WTC11 (cell line): Measurements from ENCODE around the gene AGAP1.

Experiments
- CREB1 ChIP-seq: sonication (generic); formaldehyde crosslinking; IDR thresholded peaks from 2 replicates; pipeline ENCODE4 v1.8.0; 2023; ENCODE audit warnings: mild to moderate bottlenecking, missing genetic modification reagents
- ESRRA ChIP-seq: sonication (generic); formaldehyde crosslinking; IDR thresholded peaks from 2 replicates; pipeline ENCODE4 v1.8.1; 2022; ENCODE audit warnings: mild to moderate bottlenecking, missing genetic modification reagents, borderline replicate concordance
- IRF2 ChIP-seq: sonication (generic); formaldehyde crosslinking; IDR thresholded peaks from 2 replicates; pipeline ENCODE4 v1.8.0; 2022; ENCODE audit warnings: low read depth, missing genetic modification reagents, borderline replicate concordance
- NR2C2 ChIP-seq: sonication (generic); formaldehyde crosslinking; IDR thresholded peaks from 2 replicates; pipeline ENCODE4 v1.8.0; 2022; ENCODE audit warnings: mild to moderate bottlenecking, missing genetic modification reagents
- TCF7 ChIP-seq: sonication (generic); formaldehyde crosslinking; IDR thresholded peaks from 2 replicates; pipeline ENCODE4 v1.8.0; 2022; ENCODE audit warnings: mild to moderate bottlenecking, low read depth, missing genetic modification reagents, moderate library complexity
- TP53 ChIP-seq: sonication (generic); formaldehyde crosslinking; IDR thresholded peaks from 2 replicates; pipeline ENCODE4 v1.8.1; 2023; ENCODE audit warnings: mild to moderate bottlenecking, missing genetic modification reagents
- USF1 ChIP-seq: sonication (generic); formaldehyde crosslinking; IDR thresholded peaks from 2 replicates; pipeline ENCODE4 v1.8.0; 2022; ENCODE audit warnings: mild to moderate bottlenecking, missing genetic modification reagents
- ZNF121 ChIP-seq: sonication (generic); formaldehyde crosslinking; IDR thresholded peaks from 2 replicates; pipeline ENCODE4 v1.8.0; 2023; ENCODE audit warnings: missing genetic modification reagents
- ZNF416 ChIP-seq: fragments of 250-450 bp; sonication (Bioruptor Pico); IDR thresholded peaks from 2 replicates; pipeline ENCODE4 v1.9.0; 2021; ENCODE audit warnings: mild to moderate bottlenecking, inconsistent platforms
- ZNF512 ChIP-seq: sonication (generic); formaldehyde crosslinking; IDR thresholded peaks from 2 replicates; pipeline ENCODE4 v1.8.1; 2022; ENCODE audit warnings: missing genetic modification reagents, borderline replicate concordance
- TF ChIP-seq, protein P1 (sequence below): sonication (generic); formaldehyde crosslinking; IDR thresholded peaks from 2 replicates; pipeline ENCODE4 v1.8.0; 2022; ENCODE audit warnings: mild to moderate bottlenecking, missing genetic modification reagents
- TF ChIP-seq, protein P2 (sequence below): fragments of 200-600 bp; IDR thresholded peaks from 2 replicates; pipeline ENCODE4 v1.8.0; 2022; ENCODE audit warnings: antibody characterized with exemption
- TF ChIP-seq, protein P3 (sequence below): sonication (generic); formaldehyde crosslinking; IDR thresholded peaks from 2 replicates; pipeline ENCODE4 v1.8.1; 2022; ENCODE audit warnings: mild to moderate bottlenecking, missing genetic modification reagents, moderate library complexity, borderline replicate concordance
- TF ChIP-seq, protein P4 (sequence below): sonication (generic); formaldehyde crosslinking; IDR thresholded peaks from 2 replicates; pipeline ENCODE4 v1.8.1; 2022; ENCODE audit warnings: low read depth, mild to moderate bottlenecking, moderate library complexity, missing genetic modification reagents, borderline replicate concordance

DNA sequence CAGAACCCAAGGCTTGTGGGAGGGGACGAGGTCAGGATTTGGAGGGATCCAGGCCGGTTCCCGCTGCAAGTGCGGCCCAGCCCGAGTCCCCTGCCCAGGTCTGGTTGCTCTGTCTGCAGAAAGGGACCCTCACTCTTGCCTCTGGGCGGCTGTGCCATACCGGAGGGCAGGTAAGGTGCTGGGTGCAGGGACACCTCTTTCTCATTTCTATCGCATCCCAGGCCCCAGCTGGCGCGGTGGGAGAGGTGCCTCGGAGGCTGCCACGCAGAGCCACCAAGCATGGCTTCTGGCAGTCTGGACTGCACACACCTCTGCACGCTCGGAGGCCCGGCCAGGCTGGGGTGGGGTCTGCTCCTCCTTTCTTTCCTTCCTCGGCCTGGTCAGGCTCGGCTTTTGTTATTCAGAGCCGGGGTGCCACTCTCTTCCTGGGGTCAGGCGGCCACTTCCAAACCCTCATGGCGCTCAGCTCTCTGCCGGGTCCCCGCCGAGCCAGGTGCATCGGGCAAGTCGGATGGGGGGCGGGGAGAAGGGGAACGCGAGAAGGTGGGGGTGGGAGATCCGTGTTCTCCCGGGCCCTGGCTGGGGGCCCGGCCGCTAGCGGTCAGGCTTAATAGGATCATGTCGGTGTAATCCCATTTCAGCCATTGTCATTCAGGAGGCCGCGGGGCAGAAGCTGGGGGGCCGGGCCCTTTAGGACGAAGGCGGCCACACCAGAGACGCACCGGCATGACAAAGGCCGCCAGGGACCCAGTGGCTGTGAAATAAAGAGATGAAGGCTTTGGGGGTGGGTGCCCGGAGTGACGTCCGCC, 665.3 kb downstream of the AGAP1 start:
- TF ChIP-seq ZNF512 (no peak), ESRRA (CRISPR knock-in tag) (peak; percentile 55; the same call in 1 of the 2 replicates), IRF2 (CRISPR knock-in tag) (no peak), USF1 (no peak), ZNF416 (CRISPR knock-in tag) (no peak), ZNF121 (CRISPR knock-in tag) (no peak), CREB1 (CRISPR knock-in tag) (no peak), TCF7 (CRISPR knock-in tag) (no peak), TP53 (CRISPR knock-in tag) (no peak), NR2C2 (no peak)
- TF ChIP-seq, protein P1, sequence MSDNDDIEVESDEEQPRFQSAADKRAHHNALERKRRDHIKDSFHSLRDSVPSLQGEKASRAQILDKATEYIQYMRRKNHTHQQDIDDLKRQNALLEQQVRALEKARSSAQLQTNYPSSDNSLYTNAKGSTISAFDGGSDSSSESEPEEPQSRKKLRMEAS (CRISPR knock-in tag), result peak; percentile 43; the same call in 1 of the 2 replicates
- TF ChIP-seq, protein P2, sequence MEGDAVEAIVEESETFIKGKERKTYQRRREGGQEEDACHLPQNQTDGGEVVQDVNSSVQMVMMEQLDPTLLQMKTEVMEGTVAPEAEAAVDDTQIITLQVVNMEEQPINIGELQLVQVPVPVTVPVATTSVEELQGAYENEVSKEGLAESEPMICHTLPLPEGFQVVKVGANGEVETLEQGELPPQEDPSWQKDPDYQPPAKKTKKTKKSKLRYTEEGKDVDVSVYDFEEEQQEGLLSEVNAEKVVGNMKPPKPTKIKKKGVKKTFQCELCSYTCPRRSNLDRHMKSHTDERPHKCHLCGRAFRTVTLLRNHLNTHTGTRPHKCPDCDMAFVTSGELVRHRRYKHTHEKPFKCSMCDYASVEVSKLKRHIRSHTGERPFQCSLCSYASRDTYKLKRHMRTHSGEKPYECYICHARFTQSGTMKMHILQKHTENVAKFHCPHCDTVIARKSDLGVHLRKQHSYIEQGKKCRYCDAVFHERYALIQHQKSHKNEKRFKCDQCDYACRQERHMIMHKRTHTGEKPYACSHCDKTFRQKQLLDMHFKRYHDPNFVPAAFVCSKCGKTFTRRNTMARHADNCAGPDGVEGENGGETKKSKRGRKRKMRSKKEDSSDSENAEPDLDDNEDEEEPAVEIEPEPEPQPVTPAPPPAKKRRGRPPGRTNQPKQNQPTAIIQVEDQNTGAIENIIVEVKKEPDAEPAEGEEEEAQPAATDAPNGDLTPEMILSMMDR, result no peak
- TF ChIP-seq, protein P3, sequence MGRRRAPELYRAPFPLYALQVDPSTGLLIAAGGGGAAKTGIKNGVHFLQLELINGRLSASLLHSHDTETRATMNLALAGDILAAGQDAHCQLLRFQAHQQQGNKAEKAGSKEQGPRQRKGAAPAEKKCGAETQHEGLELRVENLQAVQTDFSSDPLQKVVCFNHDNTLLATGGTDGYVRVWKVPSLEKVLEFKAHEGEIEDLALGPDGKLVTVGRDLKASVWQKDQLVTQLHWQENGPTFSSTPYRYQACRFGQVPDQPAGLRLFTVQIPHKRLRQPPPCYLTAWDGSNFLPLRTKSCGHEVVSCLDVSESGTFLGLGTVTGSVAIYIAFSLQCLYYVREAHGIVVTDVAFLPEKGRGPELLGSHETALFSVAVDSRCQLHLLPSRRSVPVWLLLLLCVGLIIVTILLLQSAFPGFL (CRISPR knock-in tag), result no peak
- TF ChIP-seq, protein P4, sequence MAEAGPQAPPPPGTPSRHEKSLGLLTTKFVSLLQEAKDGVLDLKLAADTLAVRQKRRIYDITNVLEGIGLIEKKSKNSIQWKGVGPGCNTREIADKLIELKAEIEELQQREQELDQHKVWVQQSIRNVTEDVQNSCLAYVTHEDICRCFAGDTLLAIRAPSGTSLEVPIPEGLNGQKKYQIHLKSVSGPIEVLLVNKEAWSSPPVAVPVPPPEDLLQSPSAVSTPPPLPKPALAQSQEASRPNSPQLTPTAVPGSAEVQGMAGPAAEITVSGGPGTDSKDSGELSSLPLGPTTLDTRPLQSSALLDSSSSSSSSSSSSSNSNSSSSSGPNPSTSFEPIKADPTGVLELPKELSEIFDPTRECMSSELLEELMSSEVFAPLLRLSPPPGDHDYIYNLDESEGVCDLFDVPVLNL (CRISPR knock-in tag), result no peak
